ENCODE measurements around the gene EPHB2. TPM values are rescaled to one million over a fixed set of nuclear protein-coding genes. Genes with fewer than 3 reads are reported as not detected.

EPHB2 gene
- polyA plus RNA-seq, 12 donors = 11.8 to 33.7 (median 19.1) TPM; not detected in 1

GRCh38 chr1:22717037-22717760 is 6.6 kb downstream of the EPHB2 start:
- no peak for DNase-seq

GRCh38 chr1:22721122-22721873 is 10.7 kb downstream of the EPHB2 start:
- DNase-seq = no peak

GRCh38 chr1:22722901-22723550 is 12.4 kb downstream of the EPHB2 start:
- DNase-seq = no peak

DNA sequence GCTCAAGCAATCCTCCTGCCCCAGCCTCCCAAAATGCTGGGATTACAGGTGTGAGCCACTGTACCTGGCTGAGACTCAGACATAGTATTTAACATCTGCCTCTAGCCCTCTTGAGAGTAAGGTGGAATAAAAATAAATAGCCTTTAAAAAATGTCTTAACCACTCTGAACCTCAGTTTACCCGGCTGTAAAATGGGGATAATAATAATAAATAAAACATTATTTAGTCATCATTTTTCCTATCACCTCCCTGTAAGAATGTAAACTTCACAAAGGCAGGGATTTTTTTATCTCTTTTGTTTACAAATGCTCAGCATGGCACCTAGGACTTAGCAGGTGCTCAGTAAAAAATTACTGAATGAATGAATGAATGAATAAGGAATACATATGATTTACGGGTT is 17.2 kb downstream of the EPHB2 start:
- no peak for DNase-seq

DNA sequence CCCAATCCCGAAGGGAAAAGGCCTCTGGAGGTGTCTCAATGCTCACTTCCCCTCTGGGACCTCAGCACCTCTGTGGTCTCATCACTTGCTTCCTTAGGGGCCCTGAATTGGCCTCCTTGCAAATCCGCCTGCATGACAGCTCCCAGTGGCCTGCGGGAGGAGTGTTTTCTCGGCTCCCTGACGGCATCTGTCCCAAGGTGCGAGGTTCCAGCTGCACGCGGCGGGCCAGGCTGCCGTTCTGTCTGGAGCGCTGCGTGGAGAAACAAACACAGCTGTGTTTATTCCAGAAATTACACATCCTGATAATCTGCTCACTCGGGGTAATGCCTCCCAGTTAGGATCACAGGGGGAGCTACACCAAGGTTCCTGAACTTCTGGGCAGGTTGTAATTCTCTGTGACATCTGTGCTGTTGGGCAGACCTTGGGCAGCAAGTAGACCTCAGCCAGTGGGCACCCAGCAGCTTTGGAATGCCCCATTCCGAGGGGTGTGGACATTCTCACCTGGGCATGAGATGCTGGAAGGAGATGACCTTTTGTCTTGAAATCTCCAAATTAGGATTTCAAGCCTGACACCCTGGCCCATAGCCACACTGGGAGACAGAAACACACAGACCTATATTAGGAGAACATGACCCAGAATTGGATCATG is 18.2 kb downstream of the EPHB2 start:
- DNase-seq = no peak

- DNase-seq = no peak
These were observed 18.7 kb downstream of the EPHB2 start for GRCh38 chr1:22729400-22729773.

DNA sequence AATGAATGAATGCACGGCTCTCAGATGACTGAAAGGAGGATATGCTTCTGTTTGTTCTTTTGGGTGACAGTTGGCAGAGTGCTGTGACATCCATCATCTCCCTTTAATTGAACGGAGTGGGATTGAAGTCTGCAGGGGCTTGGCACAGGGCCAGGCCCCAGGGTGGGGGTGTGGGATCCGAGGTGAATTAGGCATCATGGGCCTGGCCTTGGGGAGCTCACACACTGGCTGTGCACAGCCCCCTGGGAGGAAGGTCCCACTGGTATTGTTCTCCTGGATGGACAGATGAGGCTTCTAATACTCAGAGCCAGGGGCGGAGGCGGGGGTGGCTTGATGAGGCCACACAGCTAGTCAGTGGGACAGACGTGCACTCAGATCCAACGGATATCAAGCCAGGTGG is 19.3 kb downstream of the EPHB2 start:
- DNase-seq = no peak

DNA sequence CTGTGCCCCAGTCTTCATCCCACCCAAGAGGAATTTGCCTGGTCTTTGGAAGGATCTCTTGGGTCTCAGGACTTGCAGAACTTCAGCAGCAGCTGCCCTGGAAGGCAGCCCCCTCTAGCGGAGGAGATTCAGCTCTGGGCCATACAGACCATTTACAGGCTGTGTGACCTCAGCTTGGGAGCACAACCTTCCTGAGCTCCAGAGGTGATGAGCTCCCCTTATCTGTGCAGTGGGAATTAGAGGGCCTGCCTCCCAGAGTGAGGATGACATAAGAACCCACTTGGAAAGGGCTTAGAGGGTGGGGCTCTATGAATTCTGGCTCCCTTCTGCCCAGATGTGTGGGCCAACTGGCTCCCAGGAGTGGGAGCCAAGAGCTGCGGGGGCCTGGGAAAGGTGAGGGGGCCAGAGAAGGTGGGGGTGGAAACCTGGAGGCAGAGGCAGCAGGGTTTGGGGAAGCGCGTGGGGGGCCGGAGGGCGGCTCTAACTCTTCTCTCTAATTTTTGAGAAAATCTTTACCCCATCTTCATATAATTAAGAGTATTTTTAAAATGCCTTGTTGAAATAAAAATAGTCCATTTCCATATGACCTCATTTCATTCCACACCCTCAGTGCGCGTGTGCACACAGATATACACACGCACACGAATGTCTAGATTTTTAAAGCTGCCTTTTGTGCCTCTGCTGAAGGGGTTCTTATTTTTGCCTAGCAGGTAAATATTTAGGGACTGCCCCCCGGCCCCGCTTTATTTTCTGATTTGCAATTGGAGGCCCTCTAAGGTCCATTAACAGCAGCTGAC is 21.5 kb downstream of the EPHB2 start:
- no peak for DNase-seq

DNA sequence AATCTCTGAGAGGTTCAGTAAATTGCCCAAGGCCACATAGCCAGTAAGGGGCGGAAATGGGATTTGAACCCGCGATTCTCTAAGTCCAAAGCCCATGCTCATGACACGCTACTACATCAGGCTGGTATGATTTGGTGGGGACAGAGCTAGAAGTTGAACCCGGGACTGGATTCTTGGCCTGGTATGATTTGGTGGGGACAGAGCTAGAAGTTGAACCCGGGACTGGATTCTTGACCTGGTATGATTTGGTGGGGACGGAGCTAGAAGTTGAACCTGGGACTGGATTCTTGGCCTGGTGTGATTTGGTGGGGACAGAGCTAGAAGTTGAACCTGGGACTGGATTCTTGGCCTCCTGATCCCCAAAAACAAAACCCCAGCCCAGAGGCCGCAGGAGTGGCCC is 23.0 kb downstream of the EPHB2 start:
- no peak for DNase-seq

- DNase-seq = no peak
These were observed 26.0 kb downstream of the EPHB2 start for GRCh38 chr1:22736501-22737080.

DNA sequence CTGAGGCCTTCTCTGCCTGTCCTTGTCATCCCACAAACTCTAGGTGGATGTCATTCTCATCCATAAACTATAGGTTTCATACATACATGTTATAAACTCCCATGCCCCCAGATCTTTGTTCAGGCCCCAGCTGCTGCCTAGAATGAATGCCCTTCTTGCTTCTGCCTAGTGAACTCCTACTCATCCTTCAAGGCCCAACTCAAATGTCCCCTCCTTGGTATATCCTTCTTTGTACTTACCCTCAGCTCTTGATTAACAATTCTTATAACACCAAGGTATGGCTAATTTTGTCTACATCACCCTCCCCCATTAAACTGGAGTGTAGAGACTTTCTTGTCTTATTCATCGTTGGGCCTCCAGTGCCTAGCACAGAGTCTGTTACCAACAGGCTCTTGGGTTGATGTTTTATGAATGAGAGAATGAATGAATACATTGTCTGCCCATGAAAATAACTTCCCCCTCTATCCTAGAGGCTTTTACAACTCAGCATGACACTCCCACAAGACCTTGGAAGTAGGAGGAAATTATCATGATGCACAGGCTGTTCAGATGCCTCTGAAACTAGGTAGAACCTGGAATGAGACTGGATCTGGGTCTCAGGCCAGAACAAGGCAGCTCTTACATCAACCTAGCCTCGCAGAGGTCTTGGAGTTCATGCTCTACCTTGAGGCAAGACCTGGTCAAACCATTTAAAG is 26.9 kb downstream of the EPHB2 start:
- no peak for DNase-seq

DNA sequence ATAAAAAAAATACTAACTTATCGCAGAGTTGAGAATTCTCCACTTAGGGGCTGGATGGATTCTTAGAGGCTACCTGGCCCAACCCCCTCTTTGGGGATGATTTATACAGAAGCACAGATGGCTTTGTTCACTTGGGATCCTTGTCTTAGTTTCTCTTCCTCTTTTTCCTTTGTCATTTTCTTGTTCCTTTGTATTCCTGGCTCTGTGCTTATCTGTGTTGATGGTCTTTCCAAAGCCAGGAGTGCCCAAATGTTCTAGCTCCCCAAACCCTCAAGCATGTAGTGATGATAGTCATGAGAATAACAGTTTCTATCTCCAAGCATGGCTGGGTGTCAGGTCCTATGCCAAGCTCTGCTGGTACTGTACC is 27.4 kb downstream of the EPHB2 start:
- DNase-seq = no peak

DNA sequence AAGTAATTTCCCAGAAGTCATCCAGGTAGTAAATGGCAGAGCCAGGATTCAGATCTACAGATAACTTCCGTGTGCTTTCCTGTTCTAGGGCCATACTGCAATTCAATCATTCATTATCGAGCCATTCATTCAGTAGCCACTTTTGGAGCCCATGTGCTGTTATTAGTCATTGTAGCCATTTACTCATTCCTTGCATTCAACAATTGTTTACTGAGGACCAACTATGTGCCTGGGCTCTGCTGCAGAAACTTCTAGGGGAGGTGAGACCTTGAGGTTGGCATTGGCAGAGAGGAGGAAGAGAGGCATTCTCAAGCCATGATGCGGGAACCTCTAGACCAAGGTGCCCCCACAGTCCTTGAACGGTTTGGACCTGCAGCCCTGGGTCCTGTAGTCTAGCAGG is 27.9 kb downstream of the EPHB2 start:
- DNase-seq = no peak

- DNase-seq = peak; percentile 44
These were observed 29.2 kb downstream of the EPHB2 start for GRCh38 chr1:22739648-22740385.

DNA sequence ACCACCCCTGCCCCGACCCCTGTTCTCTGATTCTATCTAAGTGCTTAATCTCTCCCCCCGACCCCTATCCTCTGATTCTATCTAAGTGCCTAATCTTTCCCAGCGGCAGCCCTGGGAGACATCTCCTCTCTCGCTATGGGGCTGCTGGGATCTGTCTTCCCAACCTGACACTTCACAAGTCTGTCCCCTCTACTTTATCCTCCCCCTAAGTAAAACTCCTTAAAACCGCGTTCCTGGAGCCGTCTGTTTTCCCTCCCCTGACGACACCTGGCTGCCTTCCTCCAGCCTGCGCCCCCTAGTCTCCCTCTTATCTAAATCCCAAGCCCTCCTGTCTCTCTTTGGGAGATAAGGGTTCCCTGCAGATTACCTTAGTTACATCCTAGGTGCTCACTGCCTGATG is 30.5 kb downstream of the EPHB2 start:
- no peak for DNase-seq

GRCh38 chr1:22745669-22746585 is 35.3 kb downstream of the EPHB2 start:
- DNase-seq = no peak

DNA sequence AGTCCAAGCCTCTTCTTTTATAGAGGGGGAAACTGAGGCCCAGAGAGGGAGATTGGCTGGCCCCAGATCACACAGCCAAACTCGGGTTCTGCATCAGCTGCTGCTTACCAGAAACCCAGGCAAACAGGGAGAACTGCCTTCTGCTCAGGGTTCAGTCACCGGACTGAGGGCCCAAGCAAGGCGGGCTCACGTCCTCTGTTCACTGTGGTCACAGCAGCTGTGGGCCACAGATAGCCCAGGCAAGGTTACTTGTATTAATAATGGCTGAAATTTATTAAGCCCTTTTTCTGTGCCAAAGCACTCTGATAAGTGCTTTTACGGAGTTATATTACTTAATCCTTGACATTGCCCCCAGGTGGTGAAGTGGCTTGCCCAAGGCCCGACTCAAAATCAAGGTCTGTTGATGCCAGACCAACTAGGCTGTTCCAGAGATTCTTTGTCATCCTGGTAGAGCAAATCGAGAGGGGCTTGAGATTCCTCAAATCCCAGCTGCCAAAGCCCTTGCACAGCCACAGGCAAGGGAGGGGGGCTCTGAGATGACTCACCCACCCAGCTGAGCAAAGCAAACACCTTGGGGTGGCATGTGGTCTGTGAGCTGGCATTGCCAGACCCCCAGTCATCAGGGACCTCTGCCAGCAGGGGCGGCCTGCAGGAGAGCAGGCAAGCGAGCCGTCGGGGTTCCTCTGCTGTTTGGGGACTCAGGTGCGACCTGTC is 36.5 kb downstream of the EPHB2 start:
- no peak for DNase-seq

GRCh38 chr1:22747735-22748073 is 37.1 kb downstream of the EPHB2 start:
- no peak for DNase-seq
